SH-SY5Y (cell line): ENCODE data around the gene IFT88.

Experiments used
- GATA2 ChIP-seq: IDR thresholded peaks from 2 replicates; pipeline ENCODE4 v1.6.1; 2011; ENCODE audit warnings: mild to moderate bottlenecking, low read depth, low read length
- GATA3 ChIP-seq: IDR thresholded peaks from 2 replicates; pipeline ENCODE4 v1.6.1; 2011; ENCODE audit warnings: low read depth, mild to moderate bottlenecking, low read length, moderate library complexity

IFT88 gene, protein sequence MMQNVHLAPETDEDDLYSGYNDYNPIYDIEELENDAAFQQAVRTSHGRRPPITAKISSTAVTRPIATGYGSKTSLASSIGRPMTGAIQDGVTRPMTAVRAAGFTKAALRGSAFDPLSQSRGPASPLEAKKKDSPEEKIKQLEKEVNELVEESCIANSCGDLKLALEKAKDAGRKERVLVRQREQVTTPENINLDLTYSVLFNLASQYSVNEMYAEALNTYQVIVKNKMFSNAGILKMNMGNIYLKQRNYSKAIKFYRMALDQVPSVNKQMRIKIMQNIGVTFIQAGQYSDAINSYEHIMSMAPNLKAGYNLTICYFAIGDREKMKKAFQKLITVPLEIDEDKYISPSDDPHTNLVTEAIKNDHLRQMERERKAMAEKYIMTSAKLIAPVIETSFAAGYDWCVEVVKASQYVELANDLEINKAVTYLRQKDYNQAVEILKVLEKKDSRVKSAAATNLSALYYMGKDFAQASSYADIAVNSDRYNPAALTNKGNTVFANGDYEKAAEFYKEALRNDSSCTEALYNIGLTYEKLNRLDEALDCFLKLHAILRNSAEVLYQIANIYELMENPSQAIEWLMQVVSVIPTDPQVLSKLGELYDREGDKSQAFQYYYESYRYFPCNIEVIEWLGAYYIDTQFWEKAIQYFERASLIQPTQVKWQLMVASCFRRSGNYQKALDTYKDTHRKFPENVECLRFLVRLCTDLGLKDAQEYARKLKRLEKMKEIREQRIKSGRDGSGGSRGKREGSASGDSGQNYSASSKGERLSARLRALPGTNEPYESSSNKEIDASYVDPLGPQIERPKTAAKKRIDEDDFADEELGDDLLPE

DNA sequence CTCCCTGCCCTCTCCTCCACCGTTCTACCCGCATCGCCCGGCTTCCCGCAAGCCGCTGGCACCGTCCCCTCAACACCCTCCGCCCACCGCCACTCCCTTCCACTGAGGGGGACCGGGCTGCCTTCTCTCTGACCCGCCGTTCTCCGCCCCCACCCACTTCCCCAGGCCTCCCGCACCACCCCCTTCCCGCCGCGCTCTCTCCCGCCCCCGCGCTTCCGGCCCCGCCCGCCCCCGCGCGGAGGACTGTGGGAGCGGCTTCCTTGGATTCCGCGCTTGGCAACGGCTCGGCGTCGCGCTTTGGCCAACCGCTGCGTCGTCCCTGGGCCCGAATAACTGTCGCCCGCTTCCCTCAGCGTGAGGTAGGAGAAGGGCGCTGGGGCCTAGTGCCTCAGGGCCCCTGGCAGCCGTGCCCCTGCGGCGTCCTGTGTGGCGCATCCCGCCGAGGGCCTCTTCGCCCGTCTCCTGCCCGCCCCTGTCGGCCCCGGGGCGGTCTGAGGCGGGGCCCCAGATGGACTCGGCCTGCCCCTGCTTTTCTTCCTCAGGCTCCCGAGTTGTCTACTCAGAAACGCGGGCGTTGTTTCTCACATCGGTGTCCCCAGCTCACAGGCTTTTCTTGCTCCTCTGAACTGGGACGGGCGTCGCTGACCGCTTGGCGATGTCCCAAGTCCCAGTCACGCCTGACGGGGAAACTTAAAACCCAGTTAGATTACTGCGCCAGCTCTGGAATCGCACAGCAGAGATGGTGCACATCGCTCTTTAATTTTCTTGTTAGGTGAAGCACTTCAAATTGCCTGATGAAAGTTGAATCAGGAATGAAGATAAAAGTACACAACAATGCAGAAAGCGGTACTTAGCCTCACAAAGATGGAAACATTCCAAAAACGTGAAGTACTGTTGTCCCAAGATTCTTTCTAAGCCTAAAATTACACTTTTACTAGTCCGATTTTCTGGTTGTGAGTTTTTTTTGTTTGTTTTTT, at the start of gene IFT88:
Gene IFT88 (plus strand): TSS at position 260 of the 977 bp plus-strand sequence. CDS start 7,229 bp downstream, outside the sequence.
- TF ChIP-seq GATA2 (no peak), GATA3 (no peak)

DNA sequence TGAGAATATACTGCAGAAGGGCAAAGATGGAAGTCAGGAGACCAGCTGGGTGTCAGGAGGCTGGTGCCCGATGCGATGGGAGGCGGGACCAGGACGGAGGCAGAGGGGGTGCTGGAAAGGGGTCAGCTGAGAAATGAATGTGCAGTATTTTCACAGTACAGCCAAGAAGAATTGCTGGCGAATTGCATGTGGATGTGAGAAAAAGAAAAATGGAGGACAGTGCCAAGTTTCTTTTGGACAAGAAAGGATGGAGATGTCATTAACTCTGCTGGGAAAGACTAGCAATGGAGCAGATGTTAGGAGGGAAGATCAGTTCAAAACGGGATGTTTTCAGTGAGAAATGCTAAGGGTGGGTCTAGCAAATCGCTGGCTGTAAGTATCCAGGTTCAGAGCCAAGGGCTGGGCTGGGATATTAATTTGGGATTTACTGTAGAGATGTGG, 48.3 kb upstream of the IFT88 start:
- TF ChIP-seq GATA3 (no peak), GATA2 (no peak)

DNA sequence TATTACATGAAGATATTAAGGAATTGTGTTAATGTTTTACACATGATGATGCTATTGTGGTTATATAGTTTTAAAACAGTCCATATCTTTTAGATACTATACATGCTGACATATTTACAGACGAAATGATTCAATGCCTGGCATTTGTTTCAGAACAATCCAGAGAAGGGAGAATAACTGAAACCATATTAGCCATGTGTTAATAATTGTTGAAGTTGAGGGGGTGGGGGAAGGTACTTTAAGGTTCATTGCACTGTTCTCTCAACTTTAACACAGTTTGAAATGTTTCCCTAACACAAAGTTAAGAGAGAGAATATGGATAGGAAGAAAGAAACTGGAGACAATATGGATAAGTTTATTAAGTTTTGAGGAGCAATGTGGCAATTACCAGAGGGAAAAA, 47.1 kb upstream of the IFT88 start:
- TF ChIP-seq GATA3 (no peak), GATA2 (no peak)

DNA sequence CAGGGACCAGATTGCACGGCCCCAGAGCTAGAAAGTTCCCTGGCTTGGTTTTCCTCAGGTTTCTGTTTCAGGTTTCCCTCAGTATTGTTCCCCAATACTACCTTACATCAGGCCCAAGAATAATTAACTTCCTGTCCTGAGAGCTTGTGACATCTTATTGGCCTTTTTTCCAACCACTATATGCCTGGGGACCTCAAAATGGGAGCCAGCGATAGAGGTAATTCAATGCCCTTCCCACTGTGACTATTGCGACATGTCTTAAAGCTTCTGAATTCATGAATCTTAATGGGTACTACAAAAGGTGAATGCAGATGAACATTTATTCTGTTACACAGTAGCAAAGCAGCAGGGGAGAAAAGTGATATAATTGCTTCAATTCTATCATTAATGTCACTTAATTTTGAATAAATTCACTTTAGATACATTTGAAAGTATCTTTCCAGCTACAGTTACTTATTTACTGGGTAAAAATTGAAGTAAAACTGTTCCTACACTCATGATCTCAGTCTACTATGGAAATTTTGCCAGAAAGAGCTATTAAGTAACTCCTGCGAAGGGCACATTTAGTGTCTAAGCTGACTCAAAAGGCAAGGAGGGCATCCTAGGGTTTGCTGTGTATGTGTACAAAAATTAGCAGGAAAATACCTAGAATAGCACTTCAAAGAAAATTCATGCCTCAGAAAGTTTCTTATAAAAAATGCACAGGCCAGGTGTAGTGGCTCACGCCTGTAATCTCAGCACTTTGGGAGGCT, 45.4 kb upstream of the IFT88 start:
- TF ChIP-seq GATA2: no peak
- TF ChIP-seq GATA3: no peak

DNA sequence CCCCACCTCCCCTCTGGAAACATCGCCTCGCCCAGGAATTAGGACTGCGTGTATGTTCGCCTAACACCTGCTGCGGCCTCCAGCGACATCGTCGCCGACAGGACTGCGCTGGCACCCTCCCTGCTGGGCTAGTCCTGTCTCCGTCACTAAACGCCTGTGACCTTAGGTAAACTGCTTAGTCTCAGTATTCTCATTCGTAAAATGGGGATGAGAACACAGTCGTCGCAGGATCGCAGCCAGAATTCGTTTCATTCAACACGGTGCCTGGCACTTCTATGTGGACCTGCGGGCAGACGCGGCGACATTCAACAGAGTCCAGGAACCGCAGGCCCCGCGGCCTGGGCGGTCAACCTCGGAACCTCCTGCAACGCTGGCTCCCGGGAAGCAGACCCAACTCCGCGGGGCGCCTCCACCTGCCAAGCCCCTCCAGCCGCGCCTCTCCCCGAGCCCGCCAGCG, 41.8 kb upstream of the IFT88 start:
- no peak for TF ChIP-seq GATA3
- no peak for TF ChIP-seq GATA2

DNA sequence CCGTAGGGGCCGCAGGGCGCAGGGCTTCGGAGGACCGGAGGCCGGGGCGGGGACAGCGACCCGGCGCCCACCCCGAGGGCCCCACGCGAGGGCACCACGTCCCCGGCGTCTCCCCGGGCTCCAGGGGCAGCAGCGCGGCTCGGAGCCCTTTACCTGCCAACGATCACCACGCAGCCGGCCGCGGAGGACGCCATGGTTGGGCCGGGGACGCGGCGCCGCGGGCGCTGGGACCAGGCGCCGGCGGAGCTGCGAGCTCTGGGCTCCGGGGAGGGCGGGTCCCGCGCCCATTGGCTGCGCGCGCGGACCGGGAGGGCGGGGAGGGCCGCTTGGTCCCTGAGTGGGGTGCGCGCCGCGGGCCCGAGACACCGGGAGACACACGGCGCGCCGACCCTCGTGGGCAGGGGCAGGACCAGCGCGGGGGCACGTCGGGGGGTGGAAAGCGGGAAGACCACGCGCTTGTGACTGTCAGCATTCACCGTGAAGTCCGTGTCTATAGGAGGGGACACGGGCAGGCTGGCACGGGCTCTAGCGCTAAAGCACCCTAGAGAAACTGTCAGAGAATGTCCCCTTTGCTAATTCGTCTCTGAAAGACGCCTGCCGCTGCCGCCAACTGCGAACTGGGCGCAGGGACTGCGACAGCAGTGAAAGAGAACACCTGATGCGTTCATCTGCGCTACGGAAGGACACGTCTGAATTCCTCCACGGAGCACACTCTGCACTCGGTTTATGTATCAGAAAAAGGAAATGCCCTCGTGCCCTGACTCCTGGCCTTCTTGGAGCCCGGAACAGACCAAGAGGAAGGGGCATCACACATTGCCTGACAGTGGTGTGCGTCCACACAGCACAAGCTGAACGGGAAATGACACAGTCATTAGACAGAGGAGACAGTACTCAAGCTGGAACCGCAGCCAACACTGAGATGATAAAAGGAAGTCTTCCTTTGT, 41.1 kb upstream of the IFT88 start, which contains the start of gene CRYL1:
Gene CRYL1 (minus strand): TSS at position 257 of the 944 bp plus-strand sequence. CDS start 63 bp downstream, at position 194.
- TF ChIP-seq GATA3 (no peak), GATA2 (no peak)

DNA sequence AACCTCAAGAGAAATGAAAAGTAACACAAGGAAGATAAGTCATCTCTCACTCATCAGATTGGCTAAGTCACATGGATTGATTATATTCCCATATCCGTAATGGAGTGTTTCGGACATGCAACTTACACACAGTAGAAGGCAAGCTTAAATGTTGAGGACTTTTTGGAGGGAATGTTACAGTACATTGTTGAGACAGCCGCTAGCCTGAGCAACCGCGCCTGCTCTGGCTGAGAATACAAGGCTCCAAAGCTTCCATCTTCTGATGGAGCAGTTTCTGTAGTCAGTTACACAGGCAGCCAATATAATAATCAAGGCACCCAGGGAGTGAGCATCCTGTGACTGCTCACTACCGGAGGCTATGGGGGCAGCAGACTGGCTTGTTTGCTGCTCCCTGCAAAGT, 40.3 kb upstream of the IFT88 start:
- TF ChIP-seq GATA3 (no peak), GATA2 (no peak)

DNA sequence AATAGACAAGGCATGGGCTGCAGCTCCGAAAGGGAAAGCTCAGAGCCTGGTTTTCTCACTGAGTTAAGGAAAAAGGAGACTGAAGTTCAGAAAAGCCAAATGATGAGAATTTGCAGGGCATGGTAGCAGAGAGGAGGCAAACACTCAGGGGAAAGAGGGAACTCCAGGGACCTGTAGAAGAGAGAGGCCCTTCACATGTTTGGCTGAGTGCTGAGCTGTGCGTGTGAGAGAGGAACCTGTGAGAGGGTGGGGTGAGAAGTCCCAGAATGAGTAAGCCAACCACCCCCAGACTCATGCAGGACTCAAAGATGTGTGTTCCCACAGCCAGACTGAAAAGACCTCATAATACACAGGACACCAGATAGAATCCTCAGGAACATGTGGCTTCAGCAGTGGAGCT, 38.5 kb upstream of the IFT88 start:
- no peak for TF ChIP-seq GATA3
- TF ChIP-seq GATA2: no peak

DNA sequence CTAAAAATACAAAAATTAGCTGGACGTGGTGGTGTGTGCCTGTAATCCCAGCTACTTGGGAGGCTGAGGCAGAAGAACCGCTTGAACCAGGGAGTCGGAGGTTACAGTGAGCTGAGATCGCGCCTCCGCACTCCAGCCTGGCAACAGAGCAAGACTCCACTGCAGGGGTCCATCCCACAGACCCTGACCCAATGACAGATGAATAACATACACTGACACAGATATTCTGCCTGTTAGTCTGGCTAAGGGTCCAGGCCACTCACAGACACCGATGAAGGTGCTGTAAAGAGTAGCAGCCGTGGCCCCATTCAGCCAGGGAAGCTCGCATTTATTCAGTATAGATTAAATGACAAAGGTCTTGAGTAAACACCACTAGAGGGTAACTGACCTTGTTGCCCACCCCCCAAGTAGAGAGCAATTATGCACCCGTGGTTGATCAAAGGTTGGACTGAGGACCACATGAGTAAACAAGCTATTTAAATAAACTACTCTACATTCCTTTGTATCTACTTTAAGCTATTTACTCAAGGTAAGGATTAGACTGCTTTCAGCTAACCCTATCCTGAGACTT, 32.8 kb upstream of the IFT88 start:
- TF ChIP-seq GATA2 (no peak), GATA3 (no peak)

DNA sequence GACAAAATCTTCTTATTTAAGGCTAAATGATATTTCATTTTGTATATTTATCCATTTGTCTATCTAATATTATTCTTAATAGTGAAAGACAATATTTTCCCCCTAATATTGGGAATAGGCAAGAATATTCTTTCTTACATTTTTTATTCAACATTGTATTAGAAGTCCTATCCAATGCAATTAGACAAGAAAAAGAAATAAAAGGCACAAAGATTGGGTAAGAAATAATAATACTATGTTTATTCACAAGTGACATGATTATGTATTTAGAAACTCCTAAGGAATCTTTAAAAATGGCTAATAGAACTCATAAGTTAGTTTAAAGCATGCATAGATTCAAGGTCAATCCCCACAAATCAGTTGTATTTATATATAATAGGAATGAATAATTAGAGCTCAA, 30.0 kb upstream of the IFT88 start:
- TF ChIP-seq GATA3 (no peak), GATA2 (no peak)

DNA sequence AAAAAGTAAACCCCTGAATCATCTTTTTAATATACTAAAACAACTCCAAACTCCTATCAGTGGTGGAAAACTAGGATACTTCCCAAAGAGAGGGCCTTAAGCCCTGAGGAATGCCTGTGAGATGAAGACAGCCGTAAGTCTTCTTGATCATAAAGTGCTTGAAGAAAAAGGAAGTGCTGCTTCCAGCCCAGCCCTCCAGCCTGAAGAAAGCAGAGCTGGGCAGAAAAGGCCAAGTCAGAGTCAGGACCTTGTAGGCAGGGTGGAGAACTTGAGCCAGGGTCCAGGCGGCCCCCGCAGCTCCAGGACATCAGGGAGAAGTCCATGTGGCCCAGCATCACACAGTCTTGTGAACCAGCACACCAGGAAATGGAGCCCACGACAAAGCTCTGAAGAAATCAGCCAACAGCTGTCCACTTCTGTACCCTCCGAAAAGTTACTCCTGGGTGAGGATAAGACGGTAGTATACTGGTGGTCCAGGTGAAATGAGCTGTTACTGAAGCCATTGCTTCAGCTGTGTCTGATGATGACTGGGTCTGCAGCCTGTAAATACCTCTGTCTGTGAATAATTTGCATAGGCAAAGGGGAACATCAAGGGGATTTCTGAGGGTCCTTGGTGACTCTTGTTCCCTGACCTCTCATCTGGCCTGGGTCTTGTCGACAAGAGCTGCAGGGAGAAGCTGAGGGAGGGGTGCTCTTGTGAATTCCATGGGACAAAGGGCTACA, 22.6 kb upstream of the IFT88 start:
- TF ChIP-seq GATA2: no peak
- no peak for TF ChIP-seq GATA3
